Measurements from ENCODE around the gene TMOD1. TPM values are rescaled to one million over a fixed set of nuclear protein-coding genes. Genes with fewer than 3 reads are reported as not detected.

The TMOD1 gene
- total and polyA plus RNA-seq, 2 of the 13 experiments (the other 11 are each of a cell fraction or from before 2014, with no cell fraction given) = 0.04 to 0.07 TPM

GRCh38 chr9:97615439-97616072 is 114.1 kb downstream of the TMOD1 start (continued):
- TF ChIP-seq ZNF790 (CRISPR knock-in tag; IDR thresholded peaks at IDR 0.05; ENCODE audit: borderline replicate concordance) = no peak
- no peak for TF ChIP-seq CAMTA2 (CRISPR knock-in tag; IDR thresholded peaks at IDR 0.05; ENCODE audit: borderline replicate concordance)
- TF ChIP-seq GLMP (CRISPR knock-in tag; IDR thresholded peaks at IDR 0.05; ENCODE audit: borderline replicate concordance) = no peak
- no peak for TF ChIP-seq ZNF430 (CRISPR knock-in tag; IDR thresholded peaks at IDR 0.05)
- TF ChIP-seq SMC3 (IDR thresholded peaks at IDR 0.05; ENCODE audit: low read length) = peak; percentile 76
- no peak for TF ChIP-seq KLF12 (CRISPR knock-in tag; IDR thresholded peaks at IDR 0.05; ENCODE audit: borderline replicate concordance)
- TF ChIP-seq STAG1 (CRISPR knock-in tag; IDR thresholded peaks at IDR 0.05) = peak; percentile 83
- no peak for TF ChIP-seq THAP11 (CRISPR knock-in tag; IDR thresholded peaks at IDR 0.05)
- TF ChIP-seq RAD21 (CRISPR knock-in tag; IDR thresholded peaks at IDR 0.05) = peak; percentile 52; the same call in 1 of the 2 replicates
- TF ChIP-seq ZNF709 (CRISPR knock-in tag; IDR thresholded peaks at IDR 0.05) = no peak
- TF ChIP-seq ARID3A (IDR thresholded peaks at IDR 0.05; ENCODE audit: low read depth, low read length) = 0 out of 2 replicates have a peak, but pooled peaks have one; percentile 35
- no peak for TF ChIP-seq GFI1 (CRISPR knock-in tag; IDR thresholded peaks at IDR 0.05; ENCODE audit: borderline replicate concordance)
- no peak for TF ChIP-seq XBP1 (CRISPR knock-in tag; IDR thresholded peaks at IDR 0.05)
- no peak for TF ChIP-seq HNRNPL (IDR thresholded peaks at IDR 0.05; ENCODE audit: low read depth, low read length)
- TF ChIP-seq HOXA3 (CRISPR knock-in tag; IDR thresholded peaks at IDR 0.05) = no peak
- TF ChIP-seq CBX2 (IDR thresholded peaks at IDR 0.05; ENCODE audit: low read depth, low read length) = no peak
- TF ChIP-seq CBX2 (CRISPR knock-in tag; IDR thresholded peaks at IDR 0.05; ENCODE audit: low read depth) = no peak
- TF ChIP-seq HMG20A (CRISPR knock-in tag; IDR thresholded peaks at IDR 0.05; ENCODE audit: borderline replicate concordance) = no peak
- TF ChIP-seq RFXAP (CRISPR knock-in tag; IDR thresholded peaks at IDR 0.05; ENCODE audit: borderline replicate concordance) = no peak
- no peak for TF ChIP-seq ZNF20 (CRISPR knock-in tag; IDR thresholded peaks at IDR 0.05)
- no peak for TF ChIP-seq GABPB1 (CRISPR knock-in tag; IDR thresholded peaks at IDR 0.05)
- TF ChIP-seq GPBP1L1 (CRISPR knock-in tag; IDR thresholded peaks at IDR 0.05) = no peak
- TF ChIP-seq ZNF720 (CRISPR knock-in tag; IDR thresholded peaks at IDR 0.05) = no peak
- TF ChIP-seq ZNF124 (CRISPR knock-in tag; IDR thresholded peaks at IDR 0.05) = no peak
